Breast epithelium (tissue), 3 donors: ENCODE data around the gene PI16.

Experiments used
- CTCF ChIP-seq, 3 donors: fragments of 450-650 bp; IDR thresholded peaks; one replicate each; pipeline ENCODE4 v1.5.1; 2016 to 2017; ENCODE audit warnings: antibody characterized with exemption in 3 of 3, mild to moderate bottlenecking in 3 of 3, moderate library complexity in 3 of 3
- POLR2A ChIP-seq: fragments of 450-650 bp; IDR thresholded peaks from one replicate; pipeline ENCODE4 v1.6.1; 2016; ENCODE audit warnings: antibody characterized with exemption, mild to moderate bottlenecking, moderate library complexity

- TF ChIP-seq CTCF (IDR thresholded peaks at IDR 0.05) = no peak
- TF ChIP-seq POLR2A = no peak
Measured at GRCh38 chr6:36973647-36974046, 19.1 kb downstream of the PI16 start.
